Measurements from ENCODE around the gene BCL2L11. TPM values are rescaled to one million over a fixed set of nuclear protein-coding genes. Genes with fewer than 3 reads are reported as not detected.

The BCL2L11 gene
- total and polyA plus RNA-seq, 9 of the 15 experiments (the other 6 are each of a cell fraction or from before 2014, with no cell fraction given) = 2.2 to 18.8 (median 5.0) TPM

DNA sequence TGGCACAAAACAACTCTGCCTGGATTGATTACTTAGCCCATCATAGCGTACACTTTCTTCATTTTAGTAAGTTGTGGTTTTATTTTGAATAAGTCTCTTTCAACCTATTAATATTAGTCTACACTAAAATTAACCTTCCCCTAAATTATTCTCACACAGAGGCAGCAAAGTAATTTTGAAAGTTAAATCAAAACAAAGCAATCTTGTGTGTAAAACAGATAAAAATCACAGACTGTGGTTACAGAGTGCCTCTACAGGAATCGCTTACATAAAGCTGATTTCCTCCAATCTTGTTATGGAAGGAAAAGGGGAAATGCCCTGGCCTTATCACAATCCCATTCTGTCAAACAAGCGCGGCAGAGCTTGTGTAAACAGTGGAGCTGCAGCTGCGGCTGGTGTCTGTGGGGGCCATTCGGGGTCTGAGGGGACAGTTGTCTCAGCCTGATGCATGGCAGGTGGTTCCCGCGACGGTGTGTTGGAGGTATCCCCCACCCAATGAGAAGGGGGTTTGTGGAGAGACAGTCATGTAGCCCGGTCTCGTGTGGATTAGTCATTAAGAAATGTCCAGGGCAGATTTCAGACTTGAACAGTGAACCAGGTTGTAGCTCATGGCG lies 42.1 kb downstream of the BCL2L11 start (continued):
- TF ChIP-seq ZNF766 (CRISPR knock-in tag; conservative IDR thresholded peaks at IDR 0.05) = 0 out of 2 replicates have a peak, but pooled peaks have one; percentile 54
- no peak for TF ChIP-seq RB1 (IDR thresholded peaks at IDR 0.05; ENCODE audit: low read depth)
- TF ChIP-seq ATF7 (IDR thresholded peaks at IDR 0.05) = peak; percentile 21; the same call in 1 of the 2 replicates
- no peak for TF ChIP-seq SIN3A (IDR thresholded peaks at IDR 0.05; ENCODE audit: borderline replicate concordance in 2 of 2, control insufficient read depth in 1 of 2, low read depth in 2 of 2, low read length in 2 of 2)
- no peak for TF ChIP-seq POLR3G (IDR thresholded peaks at IDR 0.05; ENCODE audit: extremely low read depth, insufficient read length, insufficient replicate concordance)
- TF ChIP-seq KAT7 (CRISPR knock-in tag; IDR thresholded peaks at IDR 0.05; ENCODE audit: borderline replicate concordance) = no peak
- TF ChIP-seq KDM1A (IDR thresholded peaks at IDR 0.05) = peak; percentile 100
- 0 out of 2 replicates have a peak, but pooled peaks have one; percentile 30 for TF ChIP-seq GABPB1 (CRISPR knock-in tag; IDR thresholded peaks at IDR 0.05)
- no peak for TF ChIP-seq SMARCA5 (IDR thresholded peaks at IDR 0.05)
- no peak for TF ChIP-seq ZNF232 (CRISPR knock-in tag; IDR thresholded peaks at IDR 0.05)
- TF ChIP-seq BMI1 (IDR thresholded peaks at IDR 0.05; ENCODE audit: low read length) = no peak
- peak; percentile 50; the same call in 1 of the 2 replicates for TF ChIP-seq CREB3 (tag; conservative IDR thresholded peaks at IDR 0.05; ENCODE audit: low read depth)
- no peak for TF ChIP-seq ZNF165 (CRISPR knock-in tag; IDR thresholded peaks at IDR 0.05; ENCODE audit: borderline replicate concordance)
- no peak for TF ChIP-seq TSHZ1 (CRISPR knock-in tag; IDR thresholded peaks at IDR 0.05)
- TF ChIP-seq, protein P1, sequence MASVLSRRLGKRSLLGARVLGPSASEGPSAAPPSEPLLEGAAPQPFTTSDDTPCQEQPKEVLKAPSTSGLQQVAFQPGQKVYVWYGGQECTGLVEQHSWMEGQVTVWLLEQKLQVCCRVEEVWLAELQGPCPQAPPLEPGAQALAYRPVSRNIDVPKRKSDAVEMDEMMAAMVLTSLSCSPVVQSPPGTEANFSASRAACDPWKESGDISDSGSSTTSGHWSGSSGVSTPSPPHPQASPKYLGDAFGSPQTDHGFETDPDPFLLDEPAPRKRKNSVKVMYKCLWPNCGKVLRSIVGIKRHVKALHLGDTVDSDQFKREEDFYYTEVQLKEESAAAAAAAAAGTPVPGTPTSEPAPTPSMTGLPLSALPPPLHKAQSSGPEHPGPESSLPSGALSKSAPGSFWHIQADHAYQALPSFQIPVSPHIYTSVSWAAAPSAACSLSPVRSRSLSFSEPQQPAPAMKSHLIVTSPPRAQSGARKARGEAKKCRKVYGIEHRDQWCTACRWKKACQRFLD (CRISPR knock-in tag; IDR thresholded peaks at IDR 0.05) = peak; percentile 50; the same call in 1 of the 2 replicates
- TF ChIP-seq XRCC4 (IDR thresholded peaks at IDR 0.05; ENCODE audit: extremely low read depth, insufficient read depth, insufficient read length) = no peak
- TF ChIP-seq, protein P2, sequence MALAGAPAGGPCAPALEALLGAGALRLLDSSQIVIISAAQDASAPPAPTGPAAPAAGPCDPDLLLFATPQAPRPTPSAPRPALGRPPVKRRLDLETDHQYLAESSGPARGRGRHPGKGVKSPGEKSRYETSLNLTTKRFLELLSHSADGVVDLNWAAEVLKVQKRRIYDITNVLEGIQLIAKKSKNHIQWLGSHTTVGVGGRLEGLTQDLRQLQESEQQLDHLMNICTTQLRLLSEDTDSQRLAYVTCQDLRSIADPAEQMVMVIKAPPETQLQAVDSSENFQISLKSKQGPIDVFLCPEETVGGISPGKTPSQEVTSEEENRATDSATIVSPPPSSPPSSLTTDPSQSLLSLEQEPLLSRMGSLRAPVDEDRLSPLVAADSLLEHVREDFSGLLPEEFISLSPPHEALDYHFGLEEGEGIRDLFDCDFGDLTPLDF (CRISPR knock-in tag; IDR thresholded peaks at IDR 0.05) = no peak
- peak; percentile 46 for TF ChIP-seq MEIS2 (IDR thresholded peaks at IDR 0.05; ENCODE audit: partially characterized antibody)
- peak; percentile 19; the same call in 1 of the 2 replicates for TF ChIP-seq HMBOX1 (IDR thresholded peaks at IDR 0.05)
